ENCODE data around the gene NAGPA.

NAGPA gene

DNA sequence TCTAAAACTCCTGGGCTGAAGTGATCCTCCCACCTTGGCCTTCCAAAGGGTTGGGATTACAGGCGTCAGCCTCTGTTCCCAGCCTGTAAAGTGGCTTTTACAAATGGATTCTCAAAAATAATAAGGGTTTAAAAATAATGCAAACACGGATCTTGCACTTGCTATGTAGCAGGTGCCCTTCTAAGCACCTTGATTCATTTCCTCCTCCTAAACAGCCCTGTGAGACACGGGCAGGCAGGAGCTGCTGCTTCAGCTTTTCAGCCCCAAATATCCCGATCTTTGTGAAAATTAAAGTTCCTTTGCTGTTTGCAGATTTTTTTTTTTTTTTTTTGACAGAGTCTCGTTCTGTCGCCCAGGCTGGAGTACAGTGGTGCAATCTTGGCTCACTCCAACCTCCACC, 31.7 kb downstream of the NAGPA start:
- DNase-seq (ENCODE audit: low read depth, low spot score) = no peak
- TF ChIP-seq, protein P1, sequence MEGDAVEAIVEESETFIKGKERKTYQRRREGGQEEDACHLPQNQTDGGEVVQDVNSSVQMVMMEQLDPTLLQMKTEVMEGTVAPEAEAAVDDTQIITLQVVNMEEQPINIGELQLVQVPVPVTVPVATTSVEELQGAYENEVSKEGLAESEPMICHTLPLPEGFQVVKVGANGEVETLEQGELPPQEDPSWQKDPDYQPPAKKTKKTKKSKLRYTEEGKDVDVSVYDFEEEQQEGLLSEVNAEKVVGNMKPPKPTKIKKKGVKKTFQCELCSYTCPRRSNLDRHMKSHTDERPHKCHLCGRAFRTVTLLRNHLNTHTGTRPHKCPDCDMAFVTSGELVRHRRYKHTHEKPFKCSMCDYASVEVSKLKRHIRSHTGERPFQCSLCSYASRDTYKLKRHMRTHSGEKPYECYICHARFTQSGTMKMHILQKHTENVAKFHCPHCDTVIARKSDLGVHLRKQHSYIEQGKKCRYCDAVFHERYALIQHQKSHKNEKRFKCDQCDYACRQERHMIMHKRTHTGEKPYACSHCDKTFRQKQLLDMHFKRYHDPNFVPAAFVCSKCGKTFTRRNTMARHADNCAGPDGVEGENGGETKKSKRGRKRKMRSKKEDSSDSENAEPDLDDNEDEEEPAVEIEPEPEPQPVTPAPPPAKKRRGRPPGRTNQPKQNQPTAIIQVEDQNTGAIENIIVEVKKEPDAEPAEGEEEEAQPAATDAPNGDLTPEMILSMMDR (IDR thresholded peaks at IDR 0.05; ENCODE audit: low read depth, low read length) = no peak
- in situ Hi-C loops (cut with HindIII; ENCODE audit: low sequenced_read_pairs) = no loop called here
- no peak overlapping the region for H3K4me3 ChIP-seq (ENCODE audit: low read depth, low read length)

DNA sequence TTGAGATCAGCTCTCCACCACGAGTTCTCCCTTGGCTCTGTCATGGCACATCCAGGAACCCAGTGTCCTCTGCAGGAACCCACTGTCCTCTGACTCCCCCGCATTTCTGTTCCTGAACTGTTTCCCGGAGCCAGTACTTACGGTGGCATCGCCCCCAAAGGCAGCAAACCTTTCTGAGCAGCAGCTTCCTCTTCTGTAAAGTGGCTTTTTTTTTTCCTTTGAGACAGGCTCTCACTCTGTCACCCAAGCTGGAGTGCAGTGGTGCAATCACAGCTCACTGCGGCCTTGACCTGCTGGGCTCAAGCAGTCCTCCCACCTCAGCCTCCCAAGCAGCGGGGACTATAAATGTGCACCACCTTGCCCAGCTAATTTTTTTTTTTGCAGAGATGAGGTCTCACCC, 32.2 kb downstream of the NAGPA start:
- no peak for DNase-seq (ENCODE audit: low read depth, low spot score)
- no peak overlapping the region for H3K4me3 ChIP-seq (ENCODE audit: low read depth, low read length)
- TF ChIP-seq, protein P1 (IDR thresholded peaks at IDR 0.05; ENCODE audit: low read depth, low read length) = no peak
- in situ Hi-C loops (cut with HindIII; ENCODE audit: low sequenced_read_pairs) = no loop called here

DNA sequence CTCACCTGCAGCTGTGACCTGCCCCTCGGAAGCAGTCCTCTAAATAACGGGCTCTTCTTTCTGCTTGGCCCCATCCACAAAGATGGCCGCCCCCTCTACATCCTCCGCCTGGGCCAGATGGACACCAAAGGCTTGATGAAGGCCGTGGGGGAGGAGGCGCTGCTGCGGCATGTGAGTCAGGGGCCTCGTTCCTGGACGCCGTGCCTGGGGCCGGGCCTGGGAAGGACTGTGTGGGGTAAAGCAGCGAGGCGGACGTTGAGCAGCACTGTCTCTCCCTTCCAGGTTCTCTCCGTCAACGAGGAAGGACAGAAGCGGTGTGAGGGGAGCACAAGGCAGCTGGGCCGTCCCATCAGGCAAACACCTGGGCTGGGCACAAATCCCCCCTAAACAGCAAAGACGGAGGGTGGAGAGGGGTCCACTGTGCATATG, 33.1 kb downstream of the NAGPA start:
- no peak for DNase-seq (ENCODE audit: low read depth, low spot score)
- TF ChIP-seq, protein P1 (IDR thresholded peaks at IDR 0.05; ENCODE audit: low read depth, low read length) = no peak
- in situ Hi-C loops (cut with HindIII; ENCODE audit: low sequenced_read_pairs) = no loop called here
- H3K4me3 ChIP-seq (ENCODE audit: low read depth, low read length) = no peak overlapping the region

DNA sequence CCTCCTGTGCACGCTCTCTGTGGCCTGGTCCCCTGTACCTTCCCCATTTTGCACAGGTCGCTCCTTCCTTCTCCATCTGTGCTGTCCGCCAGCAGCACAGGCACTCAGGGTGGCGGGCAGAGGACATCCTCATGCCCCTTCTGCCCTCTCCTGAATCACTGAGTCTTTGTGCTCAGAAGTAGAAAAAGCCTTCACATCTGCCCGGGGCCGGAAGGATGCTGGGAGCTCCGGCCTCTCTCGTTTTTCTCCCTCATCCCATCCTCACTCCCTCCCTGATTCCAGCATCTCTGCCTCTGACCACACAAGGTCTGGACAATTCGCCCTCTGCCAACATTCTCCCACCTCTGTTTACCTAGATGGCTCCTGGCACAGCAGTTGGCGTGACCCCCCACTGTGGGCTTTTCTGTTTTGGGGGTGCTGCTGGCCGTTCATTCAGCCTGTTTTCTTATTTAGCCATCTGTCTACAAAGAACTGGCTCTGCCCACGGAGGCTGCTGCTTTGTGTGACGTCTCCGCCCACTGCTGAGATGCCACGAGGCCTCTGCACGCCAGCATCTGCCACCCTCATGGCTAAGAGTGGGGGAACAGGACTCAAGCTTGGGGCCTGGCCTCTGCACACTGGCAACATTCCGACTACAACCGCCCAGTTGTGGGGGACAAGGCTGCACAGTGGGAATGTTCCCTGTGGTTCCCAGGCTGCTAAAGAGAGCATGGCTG, 38.9 kb downstream of the NAGPA start:
- in situ Hi-C loops (cut with HindIII; ENCODE audit: low sequenced_read_pairs) = no loop called here
- DNase-seq (ENCODE audit: low read depth, low spot score) = no peak
- TF ChIP-seq, protein P1 (IDR thresholded peaks at IDR 0.05; ENCODE audit: low read depth, low read length) = no peak
- no peak overlapping the region for H3K4me3 ChIP-seq (ENCODE audit: low read depth, low read length)

DNA sequence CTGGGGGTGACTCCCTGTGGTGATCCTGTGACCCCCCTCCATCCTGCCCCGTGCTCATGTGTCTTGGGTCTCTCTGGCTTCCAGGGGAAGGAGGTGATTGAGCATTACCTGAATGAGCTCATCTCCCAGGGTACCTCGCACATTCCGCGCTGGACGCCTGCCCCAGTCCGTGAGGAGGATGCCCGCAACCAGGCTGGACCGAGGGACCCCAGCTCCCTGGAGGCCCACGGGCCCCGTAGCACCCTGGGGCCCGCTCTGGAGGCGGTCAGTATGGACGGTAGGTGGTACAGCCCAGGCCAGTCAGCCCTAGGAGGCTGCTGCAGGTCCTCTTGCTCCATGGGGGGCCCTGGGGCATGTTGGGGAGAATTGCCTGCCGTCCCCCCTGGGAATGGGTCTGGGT, 42.0 kb downstream of the NAGPA start:
- no peak overlapping the region for H3K4me3 ChIP-seq (ENCODE audit: low read depth, low read length)
- in situ Hi-C loops (cut with HindIII; ENCODE audit: low sequenced_read_pairs) = no loop called here
- no peak for DNase-seq (ENCODE audit: low read depth, low spot score)
- TF ChIP-seq, protein P1 (IDR thresholded peaks at IDR 0.05; ENCODE audit: low read depth, low read length) = no peak

DNA sequence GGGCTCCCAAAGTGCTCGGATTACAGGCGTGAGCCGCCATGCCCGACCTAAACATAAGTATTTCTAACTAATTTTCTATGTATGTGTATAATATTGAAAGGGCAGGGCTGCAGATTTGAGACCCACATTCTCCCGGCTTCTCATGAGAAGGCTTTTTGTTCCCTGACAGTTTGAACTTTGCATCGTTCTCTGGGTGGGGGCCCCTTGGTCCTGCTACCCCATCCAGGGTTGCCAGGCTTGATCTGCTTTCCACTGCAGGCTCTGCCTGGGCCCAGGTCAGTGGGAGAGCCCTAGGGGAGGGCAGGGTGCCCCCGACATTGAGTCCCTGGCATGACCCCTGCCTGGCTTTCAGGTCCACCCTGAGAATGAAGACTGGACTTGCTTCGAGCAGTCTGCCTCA, 43.3 kb downstream of the NAGPA start:
- TF ChIP-seq, protein P1 (IDR thresholded peaks at IDR 0.05; ENCODE audit: low read depth, low read length) = no peak
- in situ Hi-C loops (cut with HindIII; ENCODE audit: low sequenced_read_pairs) = no loop called here
- no peak overlapping the region for H3K4me3 ChIP-seq (ENCODE audit: low read depth, low read length)
- no peak for DNase-seq (ENCODE audit: low read depth, low spot score)
